MCF 10A (cell line): ENCODE data around the gene MGA. TPM values are rescaled to one million over a fixed set of nuclear protein-coding genes. Genes with fewer than 3 reads are reported as not detected.
"Not testable (repeated sequence)": the region's sequence is repeated elsewhere in the genome, so short reads cannot be mapped to it uniquely, and the experiment has no call there.

ENCODE experiments used
- BruUV-seq: library from RNA; stranded (reverse); fragments of 400-500 nt; replicated peaks from 2 replicates; lab custom pipeline; 2021; lab: Mats Ljungman, UMichigan
- CTCF ChIA-PET: fragments of 300-600 bp; sonication (Branson Sonifier 250); formaldehyde crosslinking; extraction: SDS; loops from one replicate; lab custom pipeline; 2021; ENCODE audit warnings: antibody characterized with exemption, inconsistent platforms; lab: Yijun Ruan, JAX
- POLR2A ChIA-PET: fragments of 300-600, 350-650 bp; sonication (Branson Sonifier 250); formaldehyde crosslinking; extraction: SDS; loops from one replicate; lab custom pipeline; 2020; ENCODE audit warnings: antibody characterized with exemption, inconsistent platforms; lab: Yijun Ruan, JAX
- DNase-seq: peaks from one replicate; pipeline ENCODE4 v3.0.0-alpha.2; 2018; ENCODE audit not compliant: unreplicated experiment
- H3K27ac Mint-ChIP-seq: one replicate; pipeline ENCODE4 v1.8.0; 2022; ENCODE audit warnings: mild to moderate bottlenecking, low read depth, mixed read lengths; ENCODE audit not compliant: unreplicated experiment
- H3K27me3 Mint-ChIP-seq: one replicate; pipeline ENCODE4 v1.8.0; 2022; ENCODE audit warnings: mixed read lengths; ENCODE audit not compliant: insufficient read depth, unreplicated experiment
- H3K36me3 Mint-ChIP-seq: one replicate; pipeline ENCODE4 v1.8.0; 2022; ENCODE audit warnings: mild to moderate bottlenecking, moderate library complexity, mixed read lengths; ENCODE audit not compliant: insufficient read depth, unreplicated experiment
- H3K4me1 Mint-ChIP-seq: one replicate; pipeline ENCODE4 v1.8.0; 2022; ENCODE audit warnings: mixed read lengths; ENCODE audit not compliant: insufficient read depth, unreplicated experiment
- H3K4me3 Mint-ChIP-seq: one replicate; pipeline ENCODE4 v1.8.0; 2022; ENCODE audit warnings: mild to moderate bottlenecking, moderate library complexity, mixed read lengths; ENCODE audit not compliant: unreplicated experiment
- H3K9me3 Mint-ChIP-seq: one replicate; pipeline ENCODE4 v1.8.0; 2022; ENCODE audit warnings: mixed read lengths; ENCODE audit not compliant: unreplicated experiment
- intact Hi-C: fragments of 100-400 bp; cut with micrococcal nuclease; formaldehyde crosslinking; loops from 2 replicates; pipeline ENCODE4 v1.14.1; 2022
- total RNA-seq: library from RNA; stranded (reverse); gene quantifications from 2 replicates; pipeline ENCODE4 v1.2.3, GENCODE V29; 2022
- TF ChIP-seq, protein P1 (sequence below): fragments of 200-600 bp; IDR thresholded peaks from one replicate; pipeline ENCODE4 v1.8.0; 2022; ENCODE audit warnings: antibody characterized with exemption, mild to moderate bottlenecking; ENCODE audit not compliant: unreplicated experiment

Gene MGA
- total RNA-seq, 1 experiment from 2014 or later: 17.5 TPM

DNA sequence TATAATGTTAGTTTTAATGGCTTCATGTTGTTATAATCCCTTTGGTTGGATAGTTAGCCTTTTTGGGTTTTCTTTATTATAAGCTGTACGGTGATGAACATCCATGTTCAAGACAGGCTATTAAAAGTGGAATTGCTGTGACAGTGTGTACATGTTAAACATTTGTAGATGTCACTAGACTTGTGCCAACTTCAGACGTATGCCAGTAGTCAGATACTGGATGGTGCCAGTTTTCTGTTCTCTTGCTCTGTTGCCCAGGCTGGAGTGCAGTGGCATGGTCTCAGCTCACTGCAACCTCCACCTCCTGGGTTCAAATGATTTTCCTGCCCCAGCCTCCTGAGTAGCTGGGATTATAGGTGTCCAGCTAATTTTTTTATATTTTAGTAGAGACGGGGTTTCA is 54.1 kb downstream of the MGA start:
- Mint-ChIP-seq H3K27ac (no peak overlapping the region), H3K9me3 (no peaks in the 10 kb centered on the region), H3K27me3 (no peaks in the 10 kb centered on the region), H3K36me3 (peaks cover 22% of the 10 kb centered on the region), H3K4me1 (no peaks in the 10 kb centered on the region), H3K4me3 (no peak overlapping the region)
- CTCF ChIA-PET: interaction anchor here (0.6 to 0.7 kb wide), 2 partner anchors 367 to 481 kb away, joined by 3 read pairs; no protein-coding TSS in a partner anchor
- no peak for DNase-seq
- TF ChIP-seq, protein P1, sequence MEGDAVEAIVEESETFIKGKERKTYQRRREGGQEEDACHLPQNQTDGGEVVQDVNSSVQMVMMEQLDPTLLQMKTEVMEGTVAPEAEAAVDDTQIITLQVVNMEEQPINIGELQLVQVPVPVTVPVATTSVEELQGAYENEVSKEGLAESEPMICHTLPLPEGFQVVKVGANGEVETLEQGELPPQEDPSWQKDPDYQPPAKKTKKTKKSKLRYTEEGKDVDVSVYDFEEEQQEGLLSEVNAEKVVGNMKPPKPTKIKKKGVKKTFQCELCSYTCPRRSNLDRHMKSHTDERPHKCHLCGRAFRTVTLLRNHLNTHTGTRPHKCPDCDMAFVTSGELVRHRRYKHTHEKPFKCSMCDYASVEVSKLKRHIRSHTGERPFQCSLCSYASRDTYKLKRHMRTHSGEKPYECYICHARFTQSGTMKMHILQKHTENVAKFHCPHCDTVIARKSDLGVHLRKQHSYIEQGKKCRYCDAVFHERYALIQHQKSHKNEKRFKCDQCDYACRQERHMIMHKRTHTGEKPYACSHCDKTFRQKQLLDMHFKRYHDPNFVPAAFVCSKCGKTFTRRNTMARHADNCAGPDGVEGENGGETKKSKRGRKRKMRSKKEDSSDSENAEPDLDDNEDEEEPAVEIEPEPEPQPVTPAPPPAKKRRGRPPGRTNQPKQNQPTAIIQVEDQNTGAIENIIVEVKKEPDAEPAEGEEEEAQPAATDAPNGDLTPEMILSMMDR: no peak
- POLR2A ChIA-PET: no interaction called here
- no TSS peak for BruUV-seq
- intact Hi-C loops: no loop called here

DNA sequence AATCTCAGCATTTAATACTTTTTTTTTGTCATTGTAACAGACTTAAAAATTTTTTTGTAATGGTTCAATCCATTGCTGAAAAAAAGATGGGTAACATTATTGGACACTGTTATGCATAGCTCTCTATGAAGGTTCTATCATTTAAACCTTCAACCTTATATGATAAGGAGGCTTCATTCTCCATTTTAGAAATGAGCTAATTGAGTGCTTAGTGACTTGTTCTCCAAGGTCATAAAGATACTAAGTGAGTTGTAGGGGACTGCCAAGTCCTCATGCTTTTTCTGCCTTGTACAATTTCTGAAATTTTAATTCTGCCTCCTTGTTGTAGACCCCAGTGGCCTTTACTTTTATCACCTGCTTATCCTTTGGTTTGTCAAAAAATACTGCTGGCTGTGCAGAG is 56.7 kb downstream of the MGA start:
- DNase-seq: no peak
- Mint-ChIP-seq H3K36me3 (peaks cover 4% of the 10 kb centered on the region), H3K27me3 (no peaks in the 10 kb centered on the region), H3K4me1 (no peaks in the 10 kb centered on the region), H3K4me3 (no peak overlapping the region), H3K9me3 (no peaks in the 10 kb centered on the region), H3K27ac (no peak overlapping the region)
- TF ChIP-seq, protein P1: no peak
- POLR2A ChIA-PET: interaction anchor here (0.6 to 0.7 kb wide), 2 partner anchors 11 to 320 kb away, joined by 3 read pairs; no protein-coding TSS in a partner anchor
- intact Hi-C loops: no loop called here
- CTCF ChIA-PET: no interaction called here
- no TSS peak for BruUV-seq

DNA sequence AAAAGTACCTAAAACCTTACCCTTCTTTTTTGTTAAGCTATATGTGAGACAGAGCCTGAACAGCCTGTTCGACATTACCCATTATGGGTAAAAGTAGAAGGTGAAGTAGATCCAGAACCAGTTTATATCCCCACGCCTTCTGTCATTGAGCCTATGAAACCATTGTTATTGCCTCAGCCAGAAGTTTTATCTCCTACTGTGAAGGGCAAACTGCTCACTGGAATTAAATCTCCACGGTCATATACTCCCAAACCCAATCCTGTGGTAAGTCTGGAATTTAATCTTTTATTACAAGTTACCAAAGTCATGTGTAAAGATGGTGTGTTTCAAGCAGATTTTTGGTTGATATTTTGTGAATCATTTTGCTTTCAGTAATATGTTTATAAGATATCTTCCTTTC is 66.9 kb downstream of the MGA start:
- intact Hi-C loops: no loop called here
- ChIA-PET CTCF (interaction anchor here (0.6 kb wide), 1 partner anchor 30 kb away, joined by 5 read pairs; no protein-coding TSS in a partner anchor), POLR2A (interaction anchor here (0.6 to 0.7 kb wide), 2 partner anchors 10 to 169 kb away, joined by 3 read pairs; no protein-coding TSS in a partner anchor)
- Mint-ChIP-seq H3K27ac (no peak overlapping the region), H3K27me3 (no peaks in the 10 kb centered on the region), H3K36me3 (peaks cover 10% of the 10 kb centered on the region), H3K4me3 (no peak overlapping the region), H3K4me1 (no peaks in the 10 kb centered on the region), H3K9me3 (no peaks in the 10 kb centered on the region)
- no peak for DNase-seq
- TF ChIP-seq, protein P1: no peak
- no TSS peak for BruUV-seq

DNA sequence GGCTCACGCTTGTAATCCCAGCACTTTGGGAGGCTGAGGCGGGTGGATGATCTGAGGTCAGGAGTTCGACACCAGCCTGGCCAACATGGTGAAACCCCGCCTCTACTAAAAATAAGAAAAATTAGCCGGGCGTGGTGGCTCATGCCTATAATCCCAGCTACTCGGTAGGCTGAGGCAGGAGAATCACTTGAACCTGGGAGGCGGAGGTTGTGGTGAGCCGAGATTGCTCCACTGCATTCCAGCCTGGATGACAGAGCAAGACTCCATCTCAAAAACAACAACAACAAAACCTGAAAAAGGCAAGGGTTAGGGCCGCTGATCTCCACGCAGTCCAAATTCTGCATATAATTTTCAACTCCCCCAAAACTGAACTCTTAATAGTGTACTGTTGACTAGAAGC is 67.9 kb downstream of the MGA start:
- DNase-seq, H3K4me1 Mint-ChIP-seq, H3K27me3 Mint-ChIP-seq, BruUV-seq, CTCF ChIA-PET, H3K9me3 Mint-ChIP-seq, H3K4me3 Mint-ChIP-seq, H3K27ac Mint-ChIP-seq, intact Hi-C loops: not testable (repeated sequence)
- POLR2A ChIA-PET: interaction anchor here (0.7 kb wide), 1 partner anchor 250 kb away, joined by 3 read pairs; no protein-coding TSS in a partner anchor
- H3K36me3 Mint-ChIP-seq: peaks cover 14% of the 10 kb centered on the region
